Tibial nerve (tissue), 4 donors: ENCODE data around the gene LIN7A. TPM values are rescaled to one million over a fixed set of nuclear protein-coding genes. Genes with fewer than 3 reads are reported as not detected.

Experiments used
- DNase-seq, 2 donors: peaks; one replicate each; pipeline ENCODE4 v3.0.0-alpha.2; 2019; ENCODE audit warnings: low spot score in 2 of 2
- H3K27ac ChIP-seq, 4 donors: fragments of 200-600 bp; sonication (generic) in 3 of 4; one replicate each; pipeline ENCODE4 v1.5.1; 2017 to 2019; ENCODE audit warnings: mild to moderate bottlenecking in 1 of 4
- H3K27me3 ChIP-seq, 2 donors: fragments of 200-600 bp; sonication (generic) in 1 of 2; one replicate each; pipeline versions ENCODE4 v1.5.1 to v1.6.0; 2017 to 2019
- H3K36me3 ChIP-seq, 3 donors: fragments of 200-600 bp; sonication (generic); one replicate each; pipeline ENCODE4 v1.5.1; 2018 to 2019
- H3K4me1 ChIP-seq, 4 donors: fragments of 200-600 bp; sonication (generic) in 3 of 4; one replicate each; pipeline ENCODE4 v1.5.1; 2017 to 2019
- H3K4me3 ChIP-seq, 4 donors: fragments of 200-600 bp; sonication (generic) in 3 of 4; one replicate each; pipeline ENCODE4 v1.5.1; 2017 to 2019; ENCODE audit warnings: mild to moderate bottlenecking in 1 of 4, moderate library complexity in 1 of 4
- H3K9me3 ChIP-seq, 4 donors: fragments of 200-600 bp; sonication (generic) in 3 of 4; one replicate each; pipeline ENCODE4 v1.5.1; 2017 to 2019
- EP300 ChIP-seq, 2 donors: sonication (generic); formaldehyde crosslinking; IDR thresholded peaks; one replicate each; pipeline ENCODE4 v1.6.1; 2017; ENCODE audit warnings: antibody characterized with exemption in 2 of 2, mild to moderate bottlenecking in 1 of 2
- POLR2A ChIP-seq, 2 donors: fragments of 450-650 bp; IDR thresholded peaks; one replicate each; pipeline ENCODE4 v1.6.1; 2017; ENCODE audit warnings: antibody characterized with exemption in 2 of 2, mild to moderate bottlenecking in 2 of 2, moderate library complexity in 2 of 2
- WGBS, 2 donors: methylation state at CpG; one replicate each; pipeline ENCODE4 v1.1.5; 2018; 5-methylcytosine and 5-hydroxymethylcytosine counted together
- total RNA-seq, 4 donors: library from RNA; depleted of rRNA; stranded (reverse); fragments of >200 nt; gene quantifications; one replicate each; pipeline ENCODE4 v1.1.0, GENCODE V29; 2016
- TF ChIP-seq, protein P1 (sequence below), 5 experiments: fragments of 200-600 bp in 3 of 5; fragments of 450-650 bp in 2 of 5; sonication (generic) in 3 of 5; IDR thresholded peaks; one replicate each; pipeline ENCODE4 v1.5.1; 2016 to 2019; ENCODE audit warnings: antibody characterized with exemption in 5 of 5, mild to moderate bottlenecking in 3 of 5, moderate library complexity in 2 of 5

Gene LIN7A
- total RNA-seq, 4 donors from 2014 or later: 6.5 to 16.8 (median 7.9) TPM

DNA sequence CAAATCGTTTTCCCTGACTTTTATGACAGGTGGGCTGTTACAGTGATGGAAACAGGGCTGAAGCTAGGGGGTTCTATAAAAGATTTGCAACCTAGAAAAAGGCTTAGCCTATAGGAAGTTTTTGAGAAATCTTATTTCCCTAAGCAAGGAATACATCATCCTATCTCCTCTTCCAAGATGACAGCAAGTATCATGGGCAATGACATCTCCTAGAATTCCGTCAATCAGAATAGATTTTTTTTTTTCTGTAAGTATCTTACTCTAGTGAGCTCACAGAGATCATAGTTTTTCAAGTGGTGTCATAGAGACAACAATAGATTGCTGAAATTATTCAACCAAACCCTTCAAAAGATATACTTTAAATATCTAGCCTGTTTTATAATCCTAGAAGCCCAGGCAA, 112.2 kb downstream of the LIN7A start:
- no peak overlapping the region for H3K4me3 ChIP-seq
- TF ChIP-seq, protein P1, sequence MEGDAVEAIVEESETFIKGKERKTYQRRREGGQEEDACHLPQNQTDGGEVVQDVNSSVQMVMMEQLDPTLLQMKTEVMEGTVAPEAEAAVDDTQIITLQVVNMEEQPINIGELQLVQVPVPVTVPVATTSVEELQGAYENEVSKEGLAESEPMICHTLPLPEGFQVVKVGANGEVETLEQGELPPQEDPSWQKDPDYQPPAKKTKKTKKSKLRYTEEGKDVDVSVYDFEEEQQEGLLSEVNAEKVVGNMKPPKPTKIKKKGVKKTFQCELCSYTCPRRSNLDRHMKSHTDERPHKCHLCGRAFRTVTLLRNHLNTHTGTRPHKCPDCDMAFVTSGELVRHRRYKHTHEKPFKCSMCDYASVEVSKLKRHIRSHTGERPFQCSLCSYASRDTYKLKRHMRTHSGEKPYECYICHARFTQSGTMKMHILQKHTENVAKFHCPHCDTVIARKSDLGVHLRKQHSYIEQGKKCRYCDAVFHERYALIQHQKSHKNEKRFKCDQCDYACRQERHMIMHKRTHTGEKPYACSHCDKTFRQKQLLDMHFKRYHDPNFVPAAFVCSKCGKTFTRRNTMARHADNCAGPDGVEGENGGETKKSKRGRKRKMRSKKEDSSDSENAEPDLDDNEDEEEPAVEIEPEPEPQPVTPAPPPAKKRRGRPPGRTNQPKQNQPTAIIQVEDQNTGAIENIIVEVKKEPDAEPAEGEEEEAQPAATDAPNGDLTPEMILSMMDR (IDR thresholded peaks at IDR 0.05): no peak
- TF ChIP-seq EP300 (IDR thresholded peaks at IDR 0.05) (no peak), POLR2A (IDR thresholded peaks at IDR 0.05) (no peak)
- no peak overlapping the region for H3K27ac ChIP-seq
- 73 to 79% methylated on average over 2 of the region's 2 CpGs for WGBS, 2 donors
- H3K4me1 ChIP-seq: peaks cover 0 to 7% (median 0%) of the 10 kb centered on the region in 4 donors
- H3K27me3 ChIP-seq: no peaks in the 10 kb centered on the region
- no peak for DNase-seq
- H3K9me3 ChIP-seq: no peaks in the 10 kb centered on the region
- peaks cover 0 to 9% (median 0%) of the 10 kb centered on the region in 3 donors for H3K36me3 ChIP-seq

DNA sequence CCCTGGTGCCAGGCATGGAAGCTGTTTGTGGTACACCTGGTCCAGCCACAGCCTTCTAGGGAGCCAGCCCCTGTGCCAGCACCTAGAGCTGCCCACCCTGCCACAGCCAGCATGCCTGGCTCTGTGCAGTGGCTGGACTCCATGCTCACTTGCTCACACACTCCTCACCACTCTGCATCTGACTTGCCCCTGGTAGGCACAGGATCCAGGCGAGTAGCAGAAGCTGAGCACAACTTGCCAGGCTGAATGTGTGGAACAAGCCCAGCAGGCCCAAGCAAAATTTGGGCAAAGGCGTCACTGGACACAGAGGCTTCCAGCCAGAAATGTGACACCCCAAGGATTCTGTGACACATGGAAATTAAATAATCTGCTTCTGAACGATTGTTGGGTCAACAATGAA, 114.3 kb downstream of the LIN7A start:
- no peak for DNase-seq
- Histone ChIP-seq H3K4me3 (no peak overlapping the region), H3K4me1 (no peaks in the 10 kb centered on the region), H3K9me3 (no peaks in the 10 kb centered on the region), H3K27ac (no peak overlapping the region), H3K36me3 (peaks cover 0 to 9% (median 0%) of the 10 kb centered on the region in 3 donors), H3K27me3 (no peaks in the 10 kb centered on the region)
- no peak for TF ChIP-seq POLR2A (IDR thresholded peaks at IDR 0.05)
- TF ChIP-seq, protein P1 (IDR thresholded peaks at IDR 0.05): no peak
- TF ChIP-seq EP300 (IDR thresholded peaks at IDR 0.05): no peak
- 85 to 88% methylated on average over 3 of the region's 3 CpGs for WGBS, 2 donors

DNA sequence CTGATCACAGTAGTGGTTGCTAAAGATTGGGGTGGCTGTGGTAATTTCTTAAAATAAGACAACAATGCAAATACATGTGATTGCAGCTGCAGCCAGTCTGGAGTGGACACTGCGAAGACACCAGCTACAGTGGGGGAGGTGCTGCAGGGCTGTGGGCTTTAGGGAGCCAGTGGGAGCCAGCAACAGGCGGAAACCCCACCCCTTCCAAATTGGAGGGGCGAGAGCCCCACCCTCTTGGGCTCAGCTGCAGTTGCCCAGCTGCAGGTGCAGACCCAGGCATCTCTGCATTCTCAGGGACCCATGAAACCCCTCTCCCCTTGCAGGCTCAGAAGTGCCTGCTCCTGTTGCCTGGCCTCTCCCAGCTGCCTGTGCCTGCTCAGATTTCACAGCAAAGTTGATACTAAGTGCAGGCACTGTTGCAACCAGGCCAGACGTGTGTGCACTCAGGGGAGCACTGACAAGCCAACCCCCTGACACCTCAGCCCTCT, 116.2 kb downstream of the LIN7A start:
- Histone ChIP-seq H3K27me3 (no peaks in the 10 kb centered on the region), H3K9me3 (no peaks in the 10 kb centered on the region), H3K4me1 (no peaks in the 10 kb centered on the region), H3K36me3 (peaks cover 0 to 9% (median 0%) of the 10 kb centered on the region in 3 donors), H3K4me3 (no peak overlapping the region), H3K27ac (no peak overlapping the region)
- 70 to 82% methylated on average over 3 to 4 of the region's 4 CpGs for WGBS, 2 donors
- no peak for DNase-seq
- TF ChIP-seq, protein P1 (IDR thresholded peaks at IDR 0.05): no peak
- TF ChIP-seq EP300 (IDR thresholded peaks at IDR 0.05) (no peak), POLR2A (IDR thresholded peaks at IDR 0.05) (no peak)

DNA sequence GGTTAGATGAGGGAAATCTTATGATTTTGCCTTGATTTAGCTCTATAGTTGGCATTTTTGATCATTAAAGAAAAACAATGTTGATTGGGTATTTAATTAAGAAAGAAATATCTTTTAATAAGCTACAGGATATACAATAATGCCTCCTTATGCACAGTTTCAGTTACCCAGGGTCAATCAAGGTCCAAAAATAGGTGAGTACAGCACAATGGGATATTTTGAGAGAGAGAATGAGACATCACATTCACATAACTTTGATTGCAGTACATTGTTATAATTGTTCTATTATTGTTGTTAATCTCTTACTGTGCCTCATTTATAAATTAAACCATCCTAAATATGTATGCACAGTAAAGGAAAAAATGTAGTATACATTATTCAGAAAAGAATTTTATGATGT, 118.9 kb downstream of the LIN7A start:
- Histone ChIP-seq H3K4me3 (no peak overlapping the region), H3K9me3 (no peaks in the 10 kb centered on the region), H3K4me1 (no peaks in the 10 kb centered on the region), H3K36me3 (peaks cover 0 to 9% (median 0%) of the 10 kb centered on the region in 3 donors), H3K27ac (no peak overlapping the region), H3K27me3 (no peaks in the 10 kb centered on the region)
- no peak for TF ChIP-seq EP300 (IDR thresholded peaks at IDR 0.05)
- DNase-seq: no peak

DNA sequence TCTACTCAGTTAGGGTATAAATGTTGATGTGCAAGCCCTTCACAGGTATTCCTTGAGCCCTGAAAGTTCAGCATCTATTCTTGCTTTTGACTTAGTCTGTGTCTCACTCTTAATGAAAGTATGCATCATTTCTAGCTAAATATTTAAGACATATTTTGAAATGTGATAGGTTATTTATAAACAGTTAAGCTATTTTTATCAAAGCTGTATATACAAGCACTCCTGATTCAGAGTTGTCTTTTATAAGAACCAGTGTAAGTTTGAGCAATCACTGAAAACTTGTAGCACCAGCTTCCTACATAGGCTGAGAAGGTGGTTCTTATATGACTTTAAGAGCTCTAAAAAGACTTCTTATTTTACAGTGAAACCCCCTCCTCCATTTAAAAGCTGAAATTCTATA, 122.4 kb downstream of the LIN7A start:
- Histone ChIP-seq H3K36me3 (peaks cover 0 to 7% (median 0%) of the 10 kb centered on the region in 3 donors), H3K27me3 (no peaks in the 10 kb centered on the region), H3K4me1 (no peaks in the 10 kb centered on the region), H3K4me3 (no peak overlapping the region), H3K27ac (no peak overlapping the region), H3K9me3 (no peaks in the 10 kb centered on the region)
- TF ChIP-seq EP300 (IDR thresholded peaks at IDR 0.05): no peak
- TF ChIP-seq POLR2A (IDR thresholded peaks at IDR 0.05): no peak
- TF ChIP-seq, protein P1 (IDR thresholded peaks at IDR 0.05): no peak
- DNase-seq: no peak

DNA sequence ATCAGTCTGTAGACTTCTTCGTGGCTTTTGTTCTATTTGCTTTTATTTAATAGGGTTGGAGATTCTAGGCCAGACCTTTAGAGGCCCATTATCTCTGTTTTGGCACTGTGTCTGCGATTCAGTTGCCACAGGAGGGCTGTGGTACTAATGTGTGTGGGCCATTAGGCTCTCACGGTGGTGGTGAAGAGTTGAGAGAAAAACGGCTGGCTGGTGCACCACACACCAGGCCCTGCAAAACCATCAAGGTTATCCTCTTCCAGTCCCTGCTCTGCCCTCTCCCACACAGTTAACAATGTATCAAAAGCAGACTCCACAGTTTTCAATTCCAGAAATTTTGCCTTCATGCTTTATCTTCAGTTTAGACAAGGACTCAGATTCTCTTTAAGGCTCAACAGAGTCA, 123.3 kb downstream of the LIN7A start:
- no peaks in the 10 kb centered on the region for H3K27me3 ChIP-seq
- no peaks in the 10 kb centered on the region for H3K4me1 ChIP-seq
- H3K4me3 ChIP-seq: no peak overlapping the region
- DNase-seq: no peak
- WGBS, 2 donors: 60 to 67% methylated on average over 4 of the region's 4 CpGs
- TF ChIP-seq, protein P1 (IDR thresholded peaks at IDR 0.05): no peak
- TF ChIP-seq POLR2A (IDR thresholded peaks at IDR 0.05): no peak
- TF ChIP-seq EP300 (IDR thresholded peaks at IDR 0.05): no peak
- H3K27ac ChIP-seq: no peak overlapping the region
- no peaks in the 10 kb centered on the region for H3K9me3 ChIP-seq
- H3K36me3 ChIP-seq: peaks cover 0 to 14% (median 0%) of the 10 kb centered on the region in 3 donors
